Stimulated activated naive CD8-positive, alpha-beta T cell treated with anti-CD3 and anti-CD28 coated beads, Interleukin-15, amount 100 ng/mL, for 72 hours (primary cell): ENCODE data around the gene NR1D1.

Source experiments
- ATAC-seq: fragments of 150-1000 bp; cut with Tn5 transposase; 2 replicates; pipeline ENCODE4 v1.10.0; 2021; ENCODE audit warnings: mild to moderate bottlenecking, moderate library complexity
- DNase-seq, 2 donors: peaks; one replicate each; pipeline ENCODE4 v3.0.0; 2021 to 2022
- H3K27ac Mint-ChIP-seq, 2 donors: one replicate each; pipeline ENCODE4 v1.8.0; 2022; ENCODE audit warnings: mild to moderate bottlenecking in 2 of 2, mixed read lengths in 2 of 2, moderate library complexity in 2 of 2
- H3K27me3 Mint-ChIP-seq: one replicate; pipeline ENCODE4 v1.8.0; 2022; ENCODE audit warnings: mixed read lengths
- H3K4me1 Mint-ChIP-seq: one replicate; pipeline ENCODE4 v1.8.0; 2022; ENCODE audit warnings: mild to moderate bottlenecking, mixed read lengths
- H3K4me3 Mint-ChIP-seq, 2 donors: one replicate each; pipeline ENCODE4 v1.8.0; 2022; ENCODE audit warnings: mild to moderate bottlenecking in 2 of 2, mixed read lengths in 2 of 2, moderate library complexity in 1 of 2
- H3K9me3 Mint-ChIP-seq, 2 donors: one replicate each; pipeline ENCODE4 v1.8.0; 2022; ENCODE audit warnings: mixed read lengths in 2 of 2

NR1D1 gene

DNA sequence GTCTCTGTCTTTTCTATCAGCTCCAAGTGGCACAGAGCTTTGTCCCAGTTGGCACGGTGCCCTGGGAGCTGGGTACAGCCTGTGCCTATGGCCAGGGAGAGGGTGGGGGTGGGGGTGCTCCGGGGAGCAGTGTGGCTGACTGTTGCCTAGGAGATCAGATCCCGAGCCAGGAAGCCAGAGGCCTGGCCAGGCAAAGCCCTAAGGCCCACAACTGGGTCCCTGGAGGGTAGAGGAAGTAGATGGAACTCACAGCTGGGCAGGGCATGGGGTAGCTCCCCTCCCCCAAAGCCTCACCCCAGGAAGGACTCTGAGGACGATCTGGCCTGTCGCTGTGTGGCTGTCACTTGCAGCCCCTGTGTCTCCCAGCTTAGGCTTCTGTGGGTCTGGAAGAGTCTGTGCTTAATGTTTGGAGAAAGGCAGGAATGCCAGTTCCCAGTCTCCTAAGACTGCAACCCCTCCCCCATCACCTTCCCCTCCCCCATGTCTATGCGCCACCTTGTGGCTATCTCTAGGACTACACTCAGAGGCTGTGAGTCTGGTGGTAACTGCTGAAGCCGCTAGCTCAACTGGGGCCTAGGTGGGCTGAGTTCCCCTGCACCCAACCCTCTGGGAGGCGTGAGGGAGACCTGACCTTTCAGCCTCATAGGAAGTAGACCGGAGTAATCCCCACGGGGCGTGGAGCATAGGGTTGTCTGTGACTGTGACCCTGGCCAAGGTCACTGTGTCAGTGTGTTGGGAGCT, 25.0 kb downstream of the NR1D1 start:
- peak; percentile 59 to 70 for DNase-seq
- Mint-ChIP-seq H3K4me1 (peaks cover 63% of the 10 kb centered on the region), H3K27me3 (no peaks in the 10 kb centered on the region), H3K4me3 (peak overlapping the region; percentile 28 to 47), H3K27ac (no peak overlapping the region), H3K9me3 (no peaks in the 10 kb centered on the region)
- ATAC-seq, result peak; percentile 75

DNA sequence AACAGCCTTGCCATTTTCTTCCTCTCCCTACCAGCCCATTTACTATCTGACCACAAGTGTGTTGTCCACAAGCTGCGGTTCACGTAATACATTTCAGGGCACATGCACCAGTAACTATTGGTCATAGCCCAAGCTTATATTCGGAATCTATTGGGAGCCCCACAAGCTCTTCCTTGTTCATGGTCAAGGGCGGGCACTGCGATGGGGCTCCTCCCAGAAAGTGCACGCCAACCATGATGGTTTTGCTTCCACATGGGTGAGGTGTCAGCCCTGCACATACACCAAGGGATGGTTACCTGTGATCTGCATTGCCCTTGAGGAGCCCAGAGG, 25.6 kb downstream of the NR1D1 start:
- no peak for DNase-seq
- Mint-ChIP-seq H3K27me3 (no peaks in the 10 kb centered on the region), H3K4me1 (peaks cover 69% of the 10 kb centered on the region), H3K4me3 (no peak overlapping the region), H3K27ac (no peak overlapping the region), H3K9me3 (no peaks in the 10 kb centered on the region)
- ATAC-seq, result no peak

DNA sequence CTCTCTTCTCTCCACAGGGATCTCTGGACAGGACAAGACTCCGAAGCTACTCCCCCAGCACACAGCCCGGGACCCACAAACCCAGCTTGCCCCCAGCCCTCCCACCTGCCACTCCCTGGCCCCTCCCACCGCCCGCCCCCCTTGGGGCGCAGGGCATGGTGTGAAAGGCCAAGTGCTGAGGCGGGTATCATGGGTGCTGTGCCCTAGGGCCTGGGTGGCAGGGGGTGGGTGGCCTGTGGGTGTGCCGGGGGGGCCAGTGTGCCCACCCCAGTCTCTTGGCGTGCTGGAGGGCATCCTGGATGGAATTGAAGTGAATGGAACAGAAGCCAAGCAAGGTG, 26.2 kb downstream of the NR1D1 start:
- Mint-ChIP-seq H3K27me3 (no peaks in the 10 kb centered on the region), H3K4me1 (peaks cover 76% of the 10 kb centered on the region), H3K4me3 (no peak overlapping the region), H3K27ac (no peak overlapping the region), H3K9me3 (no peaks in the 10 kb centered on the region)
- DNase-seq (no peak), ATAC-seq (no peak)

DNA sequence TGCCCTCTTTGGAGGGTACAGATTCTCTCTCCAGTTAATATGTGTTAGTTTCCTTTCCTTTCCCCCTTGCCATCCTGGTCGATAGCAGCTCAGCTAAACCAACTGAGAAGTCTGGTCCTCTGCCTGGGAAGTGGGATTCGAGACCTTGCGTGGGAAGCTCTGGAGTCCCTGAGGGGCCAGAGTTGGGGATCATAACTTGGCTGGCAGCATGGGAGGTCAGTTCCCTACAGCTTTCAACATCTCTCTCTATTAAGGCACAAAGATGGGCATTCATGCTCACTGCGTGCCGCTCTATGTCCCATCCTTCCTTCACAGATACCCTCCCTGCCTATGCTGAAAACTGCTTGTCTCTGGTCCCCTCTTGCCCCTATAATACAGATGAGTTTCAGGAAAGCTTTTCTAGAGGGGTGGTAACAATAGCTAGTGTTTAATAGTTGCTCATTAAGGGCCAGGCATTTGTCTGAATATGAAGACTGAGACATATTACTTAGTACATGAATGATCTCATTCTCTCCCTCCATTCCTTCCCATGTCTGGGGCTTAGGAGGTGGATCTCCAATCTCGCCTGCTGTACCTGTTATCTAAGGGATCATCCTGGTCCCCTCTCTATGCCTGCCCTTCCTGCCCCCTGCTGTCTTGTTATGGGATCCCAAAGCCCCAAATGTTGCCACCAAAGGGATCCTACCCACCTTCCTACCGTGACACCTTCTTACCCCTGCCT, 26.8 kb downstream of the NR1D1 start:
- no peak for DNase-seq
- Mint-ChIP-seq H3K27me3 (no peaks in the 10 kb centered on the region), H3K27ac (no peak overlapping the region), H3K4me3 (no peak overlapping the region), H3K4me1 (peaks cover 81% of the 10 kb centered on the region), H3K9me3 (no peaks in the 10 kb centered on the region)
- ATAC-seq, result no peak

DNA sequence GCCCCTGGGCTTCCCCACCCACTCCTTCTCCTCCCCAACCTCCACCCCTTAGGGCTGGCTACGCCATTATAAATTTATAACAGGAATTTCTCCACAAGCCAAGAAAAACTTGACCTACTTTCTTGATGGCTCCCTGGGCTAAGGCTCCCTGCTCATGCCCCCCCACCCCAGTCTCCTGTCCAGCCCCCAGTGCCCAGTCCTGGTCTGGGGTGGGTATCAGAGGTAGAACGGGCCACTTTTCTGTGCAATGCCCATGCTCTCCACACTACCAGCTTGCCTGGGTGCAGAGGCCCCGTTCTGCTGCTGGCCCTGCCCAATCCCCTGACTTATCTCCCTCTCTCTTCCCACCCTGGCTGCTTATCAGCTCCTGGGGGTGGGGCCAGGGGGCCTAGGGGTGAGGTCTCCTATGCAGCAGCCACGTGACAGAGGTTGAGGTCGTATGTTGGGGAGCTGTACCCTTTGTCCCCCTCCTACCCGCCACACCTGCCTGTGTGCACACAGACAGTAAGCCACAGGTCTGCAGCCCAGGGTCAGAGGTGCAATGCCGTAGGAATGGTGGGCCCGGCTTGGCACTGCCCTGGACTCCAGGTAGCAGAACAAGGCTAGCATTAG, 27.5 kb downstream of the NR1D1 start:
- ATAC-seq, result no peak
- no peak overlapping the region for H3K4me3 Mint-ChIP-seq
- H3K4me1 Mint-ChIP-seq, result peaks cover 89% of the 10 kb centered on the region
- no peaks in the 10 kb centered on the region for H3K27me3 Mint-ChIP-seq
- H3K9me3 Mint-ChIP-seq, result no peaks in the 10 kb centered on the region
- peak overlapping the region in 1 of 2 donors; percentile 20 for H3K27ac Mint-ChIP-seq
- DNase-seq, result no peak

DNA sequence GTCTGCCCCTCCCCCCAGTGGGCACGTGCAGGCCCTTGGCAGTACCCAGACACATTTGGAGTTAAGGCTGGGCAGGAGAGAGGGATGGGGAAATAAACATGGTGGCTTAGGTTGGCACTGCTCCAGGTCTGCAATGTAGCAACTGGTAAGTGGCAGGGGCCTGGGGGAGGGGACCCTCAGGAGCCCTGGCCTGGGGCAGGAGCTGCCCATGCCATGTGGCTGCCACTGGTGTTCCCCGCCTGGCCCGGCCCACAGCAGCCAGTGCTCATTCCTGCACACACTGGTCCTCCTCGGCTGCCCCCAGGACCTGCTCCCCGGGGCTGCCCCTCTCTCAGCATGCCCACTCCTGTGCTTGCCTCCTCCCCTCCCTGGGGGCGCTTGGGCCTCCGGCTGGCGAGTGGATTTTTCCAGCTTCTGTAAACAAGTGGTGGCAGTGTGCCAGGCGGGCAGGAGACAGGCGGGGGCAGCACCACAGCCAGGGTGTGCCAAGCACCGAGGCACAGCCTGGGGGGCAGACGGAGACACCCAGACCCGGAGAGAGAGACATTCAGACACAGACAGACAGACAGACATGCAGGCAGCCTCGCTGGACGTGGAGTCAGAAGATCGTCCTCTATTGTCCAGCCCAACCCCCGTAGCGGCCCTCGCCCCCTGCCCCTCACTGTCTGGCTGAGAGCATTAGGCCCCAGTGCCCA, 28.2 kb downstream of the NR1D1 start:
- ATAC-seq (no peak), DNase-seq (no peak)
- Mint-ChIP-seq H3K4me1 (peaks cover 94% of the 10 kb centered on the region), H3K4me3 (no peak overlapping the region), H3K27ac (no peak overlapping the region), H3K9me3 (no peaks in the 10 kb centered on the region), H3K27me3 (no peaks in the 10 kb centered on the region)

DNA sequence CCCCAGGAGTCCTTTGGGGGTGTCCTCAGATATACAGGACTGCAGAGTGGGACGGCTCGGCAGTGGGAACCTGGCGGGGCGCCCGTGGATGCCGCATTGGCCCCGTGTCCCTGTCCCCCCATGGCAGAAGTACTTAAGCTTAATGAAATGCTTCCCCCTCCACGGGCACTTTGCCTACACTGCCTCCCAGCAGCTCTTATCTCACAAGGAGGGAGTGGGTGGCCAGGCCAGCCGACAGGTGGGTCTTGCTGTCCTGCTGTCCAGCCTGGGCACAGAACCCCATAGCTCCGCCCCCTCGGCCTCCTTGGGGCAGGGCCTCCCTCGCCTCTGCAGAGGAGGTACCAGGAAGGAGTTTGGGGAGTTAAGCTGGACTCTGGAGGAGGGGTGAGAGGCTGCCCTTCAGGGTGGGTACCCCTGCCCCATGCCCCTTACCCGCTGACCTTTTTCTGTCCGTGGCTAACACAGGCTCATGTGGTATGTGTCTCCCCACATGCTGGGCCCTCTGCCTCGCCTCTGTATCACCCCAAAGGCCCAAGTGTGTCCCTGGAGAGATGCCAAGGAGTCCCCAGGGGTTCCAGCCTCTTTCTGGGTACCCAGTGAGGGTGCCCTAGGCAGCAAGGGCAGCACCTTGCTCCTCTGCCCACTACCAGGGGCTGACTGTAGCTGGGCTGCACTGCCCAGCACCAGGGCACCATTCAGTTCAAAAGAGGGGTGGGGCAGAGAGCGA, 28.9 kb downstream of the NR1D1 start:
- ATAC-seq, result no peak
- Mint-ChIP-seq H3K9me3 (no peaks in the 10 kb centered on the region), H3K4me1 (peaks cover 96% of the 10 kb centered on the region), H3K27ac (no peak overlapping the region), H3K4me3 (peak overlapping the region in 1 of 2 donors; percentile 75), H3K27me3 (no peaks in the 10 kb centered on the region)
- DNase-seq, result no peak

DNA sequence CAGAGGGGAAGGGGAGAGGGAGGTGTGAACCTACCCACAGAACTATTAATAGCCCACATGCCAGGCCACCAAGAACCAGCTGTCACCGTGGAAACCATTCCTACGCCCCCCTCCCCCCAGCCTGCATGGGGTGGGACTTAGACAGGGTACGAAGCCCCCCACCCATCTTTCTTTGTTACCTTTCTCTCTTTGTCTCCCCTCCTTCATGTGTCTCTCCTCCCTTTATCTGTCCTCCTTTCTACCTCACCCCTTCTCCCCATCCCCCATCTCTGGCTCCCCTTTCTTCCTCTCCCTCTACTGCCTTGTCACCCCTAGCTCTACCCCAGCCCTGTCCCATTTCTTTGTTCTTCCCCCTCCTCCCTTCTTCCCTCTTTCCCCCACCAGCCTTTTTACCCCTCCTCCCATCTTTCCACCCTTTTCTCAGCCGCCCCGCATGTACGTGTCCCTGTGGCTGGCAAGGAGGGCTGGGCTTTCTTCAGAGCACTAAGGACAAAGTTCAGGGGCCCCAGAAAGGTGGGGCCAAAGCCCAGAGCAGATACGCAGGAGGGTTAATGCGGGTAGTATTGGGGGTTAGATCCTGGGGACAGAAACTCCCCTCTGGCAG, 29.6 kb downstream of the NR1D1 start:
- H3K27ac Mint-ChIP-seq, result peak overlapping the region in 1 of 2 donors; percentile 63
- H3K27me3 Mint-ChIP-seq, result no peaks in the 10 kb centered on the region
- no peak for DNase-seq
- no peak for ATAC-seq
- H3K4me1 Mint-ChIP-seq, result peaks cover 96% of the 10 kb centered on the region
- H3K9me3 Mint-ChIP-seq, result no peaks in the 10 kb centered on the region
- peak overlapping the region; percentile 49 to 75 for H3K4me3 Mint-ChIP-seq

DNA sequence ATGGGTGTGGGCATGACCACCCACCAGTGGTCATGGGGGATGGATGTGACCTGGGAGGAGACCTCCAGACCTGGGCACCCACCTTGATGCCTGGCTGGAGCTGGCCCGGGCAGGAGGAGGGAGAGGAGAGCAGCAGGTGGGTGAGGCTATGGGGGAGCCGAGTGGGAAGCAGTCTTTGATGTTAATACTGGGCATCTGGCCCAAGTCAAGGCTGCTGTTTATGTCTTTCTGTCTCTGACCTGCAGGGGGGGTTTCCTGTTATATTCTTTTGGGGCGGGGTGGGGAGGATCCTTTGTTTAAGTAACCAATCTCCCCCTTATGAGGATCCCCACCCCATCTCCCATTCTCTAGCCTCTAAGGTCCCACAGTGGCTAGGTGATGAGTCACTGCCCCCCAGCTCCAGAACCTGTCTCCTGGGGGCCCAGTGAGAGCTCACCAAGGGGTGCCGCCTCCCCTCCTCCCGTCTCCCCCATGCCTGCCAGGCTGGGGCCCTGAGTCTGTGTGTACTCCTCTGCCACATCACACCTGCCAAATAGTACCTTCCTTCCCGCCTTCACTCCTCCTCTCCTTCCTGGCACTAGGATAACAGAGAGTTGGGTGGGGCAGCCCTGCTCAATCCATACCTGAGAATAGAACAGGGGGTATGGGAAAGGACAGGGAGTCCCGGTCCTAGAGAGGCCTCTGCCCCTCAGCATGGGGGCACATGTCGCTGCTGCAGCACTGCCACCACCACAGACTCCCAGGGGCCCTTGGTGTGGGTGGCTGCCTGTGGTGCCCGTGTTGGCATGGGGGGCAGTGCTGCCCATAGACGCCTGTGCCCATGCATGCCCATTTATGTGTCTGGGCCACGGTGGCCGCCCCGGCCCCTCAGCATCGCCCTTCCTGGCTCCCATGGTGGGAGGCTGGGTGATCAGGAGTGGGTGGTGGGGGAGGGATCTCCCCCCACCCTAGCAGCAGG, 30.4 kb downstream of the NR1D1 start:
- H3K27ac Mint-ChIP-seq, result peak overlapping the region; percentile 92 to 94
- peak overlapping the region; percentile 75 to 81 for H3K4me3 Mint-ChIP-seq
- H3K4me1 Mint-ChIP-seq, result peaks cover 95% of the 10 kb centered on the region
- peak; percentile 55 for ATAC-seq
- peak; percentile 43 to 44 for DNase-seq
- no peaks in the 10 kb centered on the region for H3K27me3 Mint-ChIP-seq
- no peaks in the 10 kb centered on the region for H3K9me3 Mint-ChIP-seq

DNA sequence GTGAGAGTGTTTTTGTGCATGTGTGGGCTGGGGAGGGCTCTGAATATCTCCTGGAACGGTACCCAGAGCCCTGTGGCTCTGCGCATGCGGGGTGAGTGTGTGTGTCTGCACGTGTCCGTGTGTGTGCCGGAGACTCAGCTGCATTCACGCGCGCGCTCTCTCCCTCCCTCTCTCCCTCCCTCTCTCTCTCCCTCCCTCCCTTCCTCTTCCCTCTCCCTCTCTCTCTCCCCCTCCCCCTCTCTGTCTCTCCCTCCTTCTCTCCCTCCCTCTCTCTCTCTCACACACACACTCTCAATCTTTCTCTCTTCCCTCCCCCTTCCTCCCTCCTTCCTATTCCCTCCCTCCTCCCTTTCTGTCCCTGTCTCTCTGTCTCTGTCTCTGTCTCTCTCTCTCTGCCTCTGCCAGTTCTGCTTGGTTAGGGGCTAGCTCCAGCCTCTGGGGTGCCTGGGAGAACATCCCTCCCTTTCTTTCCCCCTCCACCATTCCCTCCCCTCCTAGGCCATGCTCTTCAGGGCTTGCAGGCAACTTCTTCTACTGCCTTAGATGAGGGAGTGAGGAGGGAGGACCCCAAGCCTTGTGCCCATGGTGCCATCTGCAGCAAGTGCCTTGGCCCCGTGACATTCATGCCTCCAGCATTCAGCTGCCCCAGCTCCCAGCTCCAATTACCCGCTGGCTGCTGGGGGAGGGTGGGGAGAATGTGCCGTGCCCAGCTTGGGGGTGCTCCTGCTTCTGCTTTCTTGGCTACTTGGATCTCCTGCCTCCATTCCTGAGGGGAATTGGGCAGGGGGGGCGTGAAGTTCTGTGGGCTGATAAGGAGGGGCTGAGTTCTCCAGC, 31.3 kb downstream of the NR1D1 start:
- Mint-ChIP-seq H3K9me3 (no peaks in the 10 kb centered on the region), H3K27me3 (no peaks in the 10 kb centered on the region), H3K4me3 (peak overlapping the region; percentile 75 to 81), H3K27ac (peak overlapping the region; percentile 92 to 94), H3K4me1 (peaks cover 97% of the 10 kb centered on the region)
- DNase-seq, result peak; percentile 59 to 70
- ATAC-seq, result peak; percentile 71

DNA sequence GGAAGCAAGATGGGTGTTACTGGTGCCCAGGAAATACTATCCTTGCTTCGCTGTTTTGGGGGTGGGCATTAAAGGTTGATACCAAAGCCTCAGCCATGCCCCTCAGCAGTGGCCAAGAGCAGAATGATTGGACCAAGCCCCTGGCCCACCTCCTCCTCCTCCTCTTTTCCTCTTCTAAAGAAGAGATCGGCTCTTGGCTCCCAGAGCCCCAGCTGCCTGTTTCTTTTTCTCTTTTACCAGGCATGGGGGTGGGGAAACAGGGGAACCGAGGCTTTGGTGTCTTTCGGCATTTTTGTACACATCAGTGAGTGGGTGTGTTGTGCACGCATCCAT, 31.8 kb downstream of the NR1D1 start:
- no peaks in the 10 kb centered on the region for H3K9me3 Mint-ChIP-seq
- H3K4me3 Mint-ChIP-seq, result peak overlapping the region; percentile 75 to 81
- H3K27ac Mint-ChIP-seq, result peak overlapping the region; percentile 92 to 94
- H3K4me1 Mint-ChIP-seq, result peaks cover 97% of the 10 kb centered on the region
- DNase-seq (no peak), ATAC-seq (peak; percentile 3)
- H3K27me3 Mint-ChIP-seq, result no peaks in the 10 kb centered on the region

DNA sequence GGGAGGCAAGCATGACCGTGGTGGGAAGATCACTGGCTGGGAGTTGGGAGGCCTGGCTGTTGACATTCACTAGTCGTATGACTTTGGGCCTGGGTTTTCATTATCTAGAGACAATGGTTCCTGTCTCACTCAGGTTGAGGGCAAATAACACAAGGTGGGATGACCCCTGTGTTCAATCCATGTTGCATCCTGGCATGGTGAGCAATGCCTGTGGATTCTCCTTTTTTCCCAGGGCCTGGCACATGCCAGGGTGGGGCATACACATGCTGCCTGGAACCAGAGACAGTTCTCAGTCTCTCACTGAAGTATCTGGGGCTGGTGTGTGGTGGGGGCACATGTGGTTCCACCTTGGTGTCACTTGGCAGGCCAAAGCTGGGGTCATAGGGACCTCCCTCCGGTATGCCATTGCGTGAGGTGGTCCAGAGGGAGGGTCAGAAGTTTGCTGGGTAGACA, 32.2 kb downstream of the NR1D1 start:
- ATAC-seq (no peak), DNase-seq (no peak)
- Mint-ChIP-seq H3K27ac (peak overlapping the region; percentile 55 to 94), H3K27me3 (no peaks in the 10 kb centered on the region), H3K9me3 (no peaks in the 10 kb centered on the region), H3K4me1 (peaks cover 97% of the 10 kb centered on the region), H3K4me3 (peak overlapping the region; percentile 75 to 81)

DNA sequence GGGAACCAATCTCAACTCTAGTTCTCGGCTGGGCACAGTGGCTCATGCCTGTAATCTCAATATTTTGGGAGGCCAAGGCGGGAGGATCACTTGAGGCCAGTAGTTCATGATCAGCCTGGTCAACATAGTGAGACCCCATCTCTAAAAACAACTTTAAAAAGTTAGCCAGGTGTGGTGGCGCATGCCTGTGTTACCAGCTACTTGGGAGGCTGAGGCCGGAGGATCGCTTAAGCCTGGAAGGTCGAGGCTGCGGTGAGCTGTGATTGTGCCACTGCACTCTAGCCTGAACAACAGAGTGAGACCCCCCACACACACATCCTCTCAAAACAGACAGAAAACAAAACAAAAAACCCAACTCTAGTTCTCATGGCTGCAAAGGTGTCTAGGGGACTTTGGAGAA, 32.7 kb downstream of the NR1D1 start:
- Mint-ChIP-seq H3K9me3 (no peaks in the 10 kb centered on the region), H3K4me1 (peaks cover 93% of the 10 kb centered on the region), H3K27me3 (no peaks in the 10 kb centered on the region), H3K4me3 (peak overlapping the region; percentile 75 to 81), H3K27ac (peak overlapping the region in 1 of 2 donors; percentile 38)
- no peak for DNase-seq
- ATAC-seq, result no peak
